H9 (cell line): ENCODE data around the gene ASIC3. TPM values are rescaled to one million over a fixed set of nuclear protein-coding genes. Genes with fewer than 3 reads are reported as not detected.

Experiments
- DNase-seq: peaks from one replicate; pipeline ENCODE4 v3.0.0-alpha.2; 2017
- H2AFZ ChIP-seq: one replicate; pipeline ENCODE4 v1.6.1; 2013; ENCODE audit warnings: mild to moderate bottlenecking, low read length, control low read depth, moderate library complexity
- H2AK5ac ChIP-seq: 2 replicates; pipeline ENCODE4 v1.6.1; 2013; ENCODE audit warnings: low read length, control low read depth, mixed read lengths; ENCODE audit not compliant: insufficient read length
- H2BK120ac ChIP-seq: one replicate; pipeline ENCODE4 v1.6.1; 2013; ENCODE audit warnings: low read depth, mild to moderate bottlenecking, low read length, control low read depth, inconsistent platforms; ENCODE audit not compliant: poor library complexity, severe bottlenecking
- H2BK12ac ChIP-seq: 2 replicates; pipeline ENCODE4 v1.6.1; 2013; ENCODE audit warnings: low read length, control low read depth, mixed read lengths, low read depth; ENCODE audit not compliant: insufficient read length
- H2BK15ac ChIP-seq: 2 replicates; pipeline ENCODE4 v1.6.1; 2013; ENCODE audit warnings: low read depth, low read length, control low read depth
- H2BK20ac ChIP-seq: one replicate; pipeline ENCODE4 v1.6.1; 2013; ENCODE audit warnings: low read depth, mild to moderate bottlenecking, low read length, control low read depth, inconsistent platforms; ENCODE audit not compliant: poor library complexity, severe bottlenecking
- H2BK5ac ChIP-seq: 2 replicates; pipeline ENCODE4 v1.6.1; 2013; ENCODE audit warnings: low read length, control low read depth, mixed read lengths; ENCODE audit not compliant: insufficient read length
- H3K14ac ChIP-seq: 2 replicates; pipeline ENCODE4 v1.6.1; 2013; ENCODE audit warnings: low read length, control low read depth; ENCODE audit not compliant: insufficient read depth
- H3K18ac ChIP-seq: 2 replicates; pipeline ENCODE4 v1.6.1; 2013; ENCODE audit warnings: low read depth, mild to moderate bottlenecking, mixed read lengths, low read length, control low read depth; ENCODE audit not compliant: insufficient read length
- H3K23ac ChIP-seq: 2 replicates; pipeline ENCODE4 v1.6.1; 2013; ENCODE audit warnings: low read length, control low read depth, mixed read lengths, low read depth; ENCODE audit not compliant: insufficient read length
- H3K23me2 ChIP-seq: 2 replicates; pipeline ENCODE4 v1.6.1; 2013; ENCODE audit warnings: low read depth, mild to moderate bottlenecking, mixed read lengths, low read length, control low read depth; ENCODE audit not compliant: insufficient read length, poor library complexity, severe bottlenecking
- H3K27ac ChIP-seq: 2 replicates; pipeline ENCODE4 v1.5.1; 2013; ENCODE audit warnings: low read length, control low read depth, mixed read lengths, low read depth; ENCODE audit not compliant: insufficient read length
- H3K27me3 ChIP-seq: 2 replicates; pipeline ENCODE4 v1.6.1; 2013; ENCODE audit warnings: low read length, control low read depth, inconsistent platforms; ENCODE audit not compliant: insufficient read depth
- H3K4ac ChIP-seq: 2 replicates; pipeline ENCODE4 v1.6.1; 2013; ENCODE audit warnings: low read depth, mild to moderate bottlenecking, control low read depth, inconsistent platforms, low read length, moderate library complexity
- H3K4me1 ChIP-seq: 2 replicates; pipeline ENCODE4 v1.6.1; 2013; ENCODE audit warnings: low read length, control low read depth, inconsistent platforms; ENCODE audit not compliant: insufficient read depth
- H3K4me2 ChIP-seq: 2 replicates; pipeline ENCODE4 v1.6.1; 2013; ENCODE audit warnings: low read length, control low read depth, mixed read lengths; ENCODE audit not compliant: insufficient read length, insufficient read depth
- H3K56ac ChIP-seq: 2 replicates; pipeline ENCODE4 v1.6.1; 2013; ENCODE audit warnings: low read depth, mild to moderate bottlenecking, mixed read lengths, low read length, control low read depth; ENCODE audit not compliant: insufficient read length
- H3K79me1 ChIP-seq: 2 replicates; pipeline ENCODE4 v1.6.1; 2013; ENCODE audit warnings: low read depth, mild to moderate bottlenecking, moderate library complexity, low read length, control low read depth, inconsistent platforms; ENCODE audit not compliant: insufficient read depth, poor library complexity, severe bottlenecking
- H3K79me2 ChIP-seq: 2 replicates; pipeline ENCODE4 v1.6.1; 2013; ENCODE audit warnings: low read length, control low read depth, inconsistent platforms; ENCODE audit not compliant: insufficient read depth
- H3K9ac ChIP-seq: 2 replicates; pipeline ENCODE4 v1.6.1; 2013; ENCODE audit warnings: low read length, control low read depth, mixed read lengths; ENCODE audit not compliant: insufficient read length; ENCODE audit errors: extremely low read depth
- H3K9me3 ChIP-seq: one replicate; pipeline ENCODE4 v1.6.1; 2013; ENCODE audit warnings: low read depth, low read length, inconsistent platforms; ENCODE audit not compliant: control insufficient read depth
- H3T11ph ChIP-seq: one replicate; pipeline ENCODE4 v1.6.1; 2013; ENCODE audit warnings: mild to moderate bottlenecking, low read length, control low read depth, inconsistent platforms
- H4K20me1 ChIP-seq: one replicate; pipeline ENCODE4 v1.6.1; 2013; ENCODE audit not compliant: control insufficient read depth, insufficient read length, insufficient read depth
- H4K5ac ChIP-seq: 2 replicates; pipeline ENCODE4 v1.6.1; 2013; ENCODE audit warnings: low read depth, mild to moderate bottlenecking, mixed read lengths, low read length, control low read depth; ENCODE audit not compliant: insufficient read length
- H4K8ac ChIP-seq: replicated peaks from 2 replicates; pipeline ENCODE4 v1.6.1; 2013; ENCODE audit warnings: low read length, control low read depth, mixed read lengths, low read depth; ENCODE audit not compliant: insufficient read length
- H4K91ac ChIP-seq: 2 replicates; pipeline ENCODE4 v1.6.1; 2013; ENCODE audit warnings: low read depth, mild to moderate bottlenecking, moderate library complexity, mixed read lengths, low read length, control low read depth; ENCODE audit not compliant: insufficient read length
- H3K27ac Mint-ChIP-seq, 3 experiments: 2 replicates in 2 of 3; 3 replicates in 1 of 3; pipeline ENCODE4 v1.8.0; 2020 to 2021; ENCODE audit warnings: mixed read lengths in 3 of 3, mild to moderate bottlenecking in 1 of 3, moderate library complexity in 1 of 3
- H3K27me3 Mint-ChIP-seq: 2 replicates; pipeline ENCODE4 v1.8.0; 2021; ENCODE audit warnings: low read depth, mild to moderate bottlenecking, moderate library complexity, mixed read lengths
- H3K36me3 Mint-ChIP-seq, 3 experiments: 2 replicates in 2 of 3; 3 replicates in 1 of 3; pipeline ENCODE4 v1.8.0; 2020 to 2021; ENCODE audit warnings: low read depth in 3 of 3, mixed read lengths in 3 of 3; ENCODE audit not compliant: insufficient read depth in 1 of 3
- H3K4me1 Mint-ChIP-seq, 2 experiments: 2 replicates each; pipeline ENCODE4 v1.8.0; 2020; ENCODE audit warnings: mixed read lengths in 2 of 2
- H3K4me3 Mint-ChIP-seq, 2 experiments: 2 replicates in 1 of 2; 3 replicates in 1 of 2; pipeline ENCODE4 v1.8.0; 2020 to 2021; ENCODE audit warnings: mild to moderate bottlenecking in 2 of 2, mixed read lengths in 2 of 2, moderate library complexity in 1 of 2
- H3K9me3 Mint-ChIP-seq, 2 experiments: 2 replicates in 1 of 2; 3 replicates in 1 of 2; pipeline ENCODE4 v1.8.0; 2020; ENCODE audit warnings: mild to moderate bottlenecking in 2 of 2, mixed read lengths in 2 of 2, moderate library complexity in 1 of 2
- WGBS: extraction: QIAGEN DNeasy Blood & Tissue Kit; methylation state at CpG from one replicate; pipeline ENCODE4 v1.1.7; 2013; ENCODE audit warnings: missing lambda C conversion rate, low lambda C conversion rate, mixed read lengths; ENCODE audit not compliant: insufficient read length; ENCODE audit errors: extremely low coverage; 5-methylcytosine and 5-hydroxymethylcytosine counted together
- total RNA-seq: library from RNA; stranded (reverse); gene quantifications from 2 replicates; pipeline ENCODE4 v1.2.1, GENCODE V29; 2021
- TF ChIP-seq, protein P1 (sequence below): fragments of 200-600 bp; sonication (generic); conservative IDR thresholded peaks from 3 replicates; pipeline ENCODE4 v1.8.0; 2021; ENCODE audit warnings: antibody characterized with exemption, mild to moderate bottlenecking

The ASIC3 gene
- total RNA-seq, 1 experiment from 2014 or later, result 1.7 TPM

DNA sequence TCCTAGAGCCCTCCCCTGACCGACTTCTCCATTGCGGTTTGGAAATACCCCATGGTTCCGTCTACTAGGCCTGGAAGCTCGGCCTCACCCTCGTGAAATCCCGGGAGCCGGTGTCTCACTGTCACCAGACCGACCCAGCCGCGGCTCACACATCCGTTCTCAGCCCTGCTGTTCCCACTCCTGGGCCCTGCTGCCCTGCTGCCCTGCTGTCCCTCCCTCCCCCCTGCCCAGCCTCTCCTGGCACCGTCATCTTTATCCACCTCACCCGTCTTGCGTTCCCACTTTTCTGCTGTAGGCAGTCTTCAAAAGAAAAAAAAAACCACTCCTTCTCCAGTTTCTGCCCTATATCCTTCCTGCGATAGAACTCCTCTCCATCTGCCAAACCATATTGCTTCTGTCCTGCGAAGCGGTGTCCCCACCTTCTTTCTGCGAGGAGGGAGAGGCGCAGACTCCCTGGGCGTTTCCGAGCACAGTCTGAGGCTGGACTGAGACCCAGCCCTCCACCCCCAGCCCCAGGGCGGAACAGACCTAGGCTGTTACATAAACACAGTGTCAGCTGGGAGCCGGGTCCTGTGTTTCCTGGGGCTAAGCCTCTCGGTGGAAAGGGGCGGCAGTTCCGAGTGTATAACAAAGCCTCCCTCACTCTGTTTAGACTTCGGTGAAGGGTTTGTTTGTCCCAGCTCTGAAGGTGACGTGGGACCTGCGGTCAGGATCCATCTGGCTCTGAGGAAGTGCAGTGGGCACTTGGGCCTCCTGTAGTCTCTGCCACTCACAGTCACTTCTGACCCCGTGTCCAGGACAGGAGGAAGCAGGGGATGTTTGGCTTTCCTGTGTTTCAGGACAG is 40.7 kb downstream of the ASIC3 start:
- Histone ChIP-seq H3K4ac (no peak overlapping the region), H3K9me3 (no peaks in the 10 kb centered on the region), H2BK15ac (no peak overlapping the region), H2BK20ac (no peak overlapping the region), H4K5ac (no peak overlapping the region), H3K18ac (no peak overlapping the region), H3K27me3 (no peaks in the 10 kb centered on the region; the same call in 1 of the 2 replicates), H2BK5ac (no peak overlapping the region), H3K4me1 (peaks cover 2% of the 10 kb centered on the region; the same call in 1 of the 2 replicates), H2AFZ (no peak overlapping the region), H3K14ac (no peak overlapping the region), H2BK120ac (no peak overlapping the region), H4K91ac (no peak overlapping the region), H4K20me1 (no peaks in the 10 kb centered on the region), H4K8ac (no peak overlapping the region), H2BK12ac (no peak overlapping the region), H3K27ac (no peak overlapping the region), H2AK5ac (no peak overlapping the region), H3K79me2 (peaks cover 19% of the 10 kb centered on the region), H3K9ac (no peak overlapping the region), H3K4me2 (peak overlapping the region; percentile 47), H3K79me1 (peaks cover 4% of the 10 kb centered on the region), H3K23me2 (peaks cover 13% of the 10 kb centered on the region), H3K56ac (no peak overlapping the region), H3T11ph (no peak overlapping the region), H3K23ac (no peak overlapping the region)
- H3K9me3 Mint-ChIP-seq, result no peaks in the 10 kb centered on the region; a peak in 1 of 5 replicates
- DNase-seq, result no peak
- H3K27ac Mint-ChIP-seq, result peak overlapping the region in 1 of 3 experiments; percentile 34; a peak in 1 of 7 replicates
- peak overlapping the region; percentile 53 to 93 for H3K4me3 Mint-ChIP-seq
- peaks cover 12% of the 10 kb centered on the region for H3K27me3 Mint-ChIP-seq
- peaks cover 0 to 18% (median 3%) of the 10 kb centered on the region in 3 experiments; a peak in 5 of 7 replicates for H3K36me3 Mint-ChIP-seq
- H3K4me1 Mint-ChIP-seq, result peaks cover 43 to 44% of the 10 kb centered on the region in 2 experiments
- WGBS, result no CpG with 5 or more reads among the region's 30 CpGs
- TF ChIP-seq, protein P1, sequence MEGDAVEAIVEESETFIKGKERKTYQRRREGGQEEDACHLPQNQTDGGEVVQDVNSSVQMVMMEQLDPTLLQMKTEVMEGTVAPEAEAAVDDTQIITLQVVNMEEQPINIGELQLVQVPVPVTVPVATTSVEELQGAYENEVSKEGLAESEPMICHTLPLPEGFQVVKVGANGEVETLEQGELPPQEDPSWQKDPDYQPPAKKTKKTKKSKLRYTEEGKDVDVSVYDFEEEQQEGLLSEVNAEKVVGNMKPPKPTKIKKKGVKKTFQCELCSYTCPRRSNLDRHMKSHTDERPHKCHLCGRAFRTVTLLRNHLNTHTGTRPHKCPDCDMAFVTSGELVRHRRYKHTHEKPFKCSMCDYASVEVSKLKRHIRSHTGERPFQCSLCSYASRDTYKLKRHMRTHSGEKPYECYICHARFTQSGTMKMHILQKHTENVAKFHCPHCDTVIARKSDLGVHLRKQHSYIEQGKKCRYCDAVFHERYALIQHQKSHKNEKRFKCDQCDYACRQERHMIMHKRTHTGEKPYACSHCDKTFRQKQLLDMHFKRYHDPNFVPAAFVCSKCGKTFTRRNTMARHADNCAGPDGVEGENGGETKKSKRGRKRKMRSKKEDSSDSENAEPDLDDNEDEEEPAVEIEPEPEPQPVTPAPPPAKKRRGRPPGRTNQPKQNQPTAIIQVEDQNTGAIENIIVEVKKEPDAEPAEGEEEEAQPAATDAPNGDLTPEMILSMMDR, result no peak
